ENCODE data around the gene CRYBG1. TPM values are rescaled to one million over a fixed set of nuclear protein-coding genes. Genes with fewer than 3 reads are reported as not detected.

The CRYBG1 gene
- total and polyA plus RNA-seq, 10 of the 15 experiments (the other 5 are each of a cell fraction or from before 2014, with no cell fraction given) = 6.5 to 57.0 (median 25.2) TPM

DNA sequence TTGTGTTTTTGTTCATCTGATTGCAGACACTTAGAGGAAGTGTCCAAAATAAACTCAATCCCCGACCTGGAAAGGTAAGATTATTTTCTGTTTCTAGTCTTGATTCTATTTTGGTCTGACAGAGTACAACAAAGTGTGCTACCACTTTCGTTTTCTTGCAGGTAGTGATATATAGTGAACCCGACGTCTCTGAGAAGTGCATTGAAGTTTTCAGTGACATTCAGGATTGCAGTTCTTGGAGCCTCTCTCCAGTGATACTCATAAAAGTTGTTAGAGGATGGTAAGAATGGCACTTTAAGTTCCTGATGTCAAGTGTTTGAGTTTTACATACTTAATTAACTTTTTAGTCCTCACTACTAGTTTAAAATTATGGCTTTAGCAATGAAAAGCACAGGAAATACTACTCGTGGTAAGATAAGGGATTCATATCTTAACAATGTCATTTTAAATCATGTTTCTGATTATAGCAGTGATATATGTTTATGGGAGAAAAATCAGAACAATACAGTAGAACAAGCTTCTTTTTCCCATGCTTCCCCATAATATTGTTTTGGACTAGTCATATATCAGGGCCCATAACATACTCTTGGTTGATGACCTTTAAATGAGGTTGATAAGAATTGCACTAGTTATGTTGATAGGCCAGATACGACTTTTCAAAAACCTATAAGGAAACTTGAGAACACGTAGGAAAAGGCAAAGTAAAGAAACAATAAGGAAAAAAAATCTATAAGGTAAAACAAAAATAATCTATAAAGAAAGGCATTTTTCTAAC lies 164.8 kb downstream of the CRYBG1 start (continued):
- TF ChIP-seq KLF5 (IDR thresholded peaks at IDR 0.05; ENCODE audit: partially characterized antibody) (no peak), FOXM1 (IDR thresholded peaks at IDR 0.05; ENCODE audit: low read depth, low read length) (no peak), YBX1 (IDR thresholded peaks at IDR 0.05) (no peak), ZNF24 (IDR thresholded peaks at IDR 0.05) (no peak), TBL1XR1 (IDR thresholded peaks at IDR 0.05; ENCODE audit: low read depth, low read length) (peak; percentile 80; the same call in 1 of the 2 replicates), MEF2A (IDR thresholded peaks at IDR 0.05; ENCODE audit: insufficient read depth, low read depth, low read length) (peak; percentile 96), POLR2AphosphoS5 (IDR thresholded peaks at IDR 0.05; ENCODE audit: low read length) (no peak), TCF12 (IDR thresholded peaks at IDR 0.05; ENCODE audit: low read depth, low read length) (no peak), ETV6 (conservative IDR thresholded peaks at IDR 0.05 in 1 of 2, IDR thresholded peaks at IDR 0.05 in 1 of 2; ENCODE audit: borderline replicate concordance in 1 of 2, low read depth in 1 of 2) (no peak), SUPT20H (IDR thresholded peaks at IDR 0.05; ENCODE audit: borderline replicate concordance, control insufficient read depth, low read depth, low read length) (no peak), SP1 (IDR thresholded peaks at IDR 0.05; ENCODE audit: low read depth, low read length) (no peak), PML (IDR thresholded peaks at IDR 0.05; ENCODE audit: low read length) (no peak), HCFC1 (IDR thresholded peaks at IDR 0.05; ENCODE audit: low read length) (no peak), CBFB (IDR thresholded peaks at IDR 0.05; ENCODE audit: low read depth) (no peak), EGR1 (IDR thresholded peaks at IDR 0.05; ENCODE audit: borderline replicate concordance in 1 of 2, low read depth in 2 of 2, low read length in 2 of 2) (no peak), SMAD1 (IDR thresholded peaks at IDR 0.05; ENCODE audit: low read depth, partially characterized antibody) (no peak), CBX3 (IDR thresholded peaks at IDR 0.05; ENCODE audit: borderline replicate concordance, low read depth) (no peak), ASH2L (IDR thresholded peaks at IDR 0.05; ENCODE audit: borderline replicate concordance, low read depth) (0 out of 2 replicates have a peak, but pooled peaks have one; percentile 51), ZNF384 (IDR thresholded peaks at IDR 0.05; ENCODE audit: borderline replicate concordance, low read depth, low read length) (no peak)
- TF ChIP-seq, protein P1, sequence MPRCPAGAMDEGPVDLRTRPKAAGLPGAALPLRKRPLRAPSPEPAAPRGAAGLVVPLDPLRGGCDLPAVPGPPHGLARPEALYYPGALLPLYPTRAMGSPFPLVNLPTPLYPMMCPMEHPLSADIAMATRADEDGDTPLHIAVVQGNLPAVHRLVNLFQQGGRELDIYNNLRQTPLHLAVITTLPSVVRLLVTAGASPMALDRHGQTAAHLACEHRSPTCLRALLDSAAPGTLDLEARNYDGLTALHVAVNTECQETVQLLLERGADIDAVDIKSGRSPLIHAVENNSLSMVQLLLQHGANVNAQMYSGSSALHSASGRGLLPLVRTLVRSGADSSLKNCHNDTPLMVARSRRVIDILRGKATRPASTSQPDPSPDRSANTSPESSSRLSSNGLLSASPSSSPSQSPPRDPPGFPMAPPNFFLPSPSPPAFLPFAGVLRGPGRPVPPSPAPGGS (IDR thresholded peaks at IDR 0.05; ENCODE audit: borderline replicate concordance, insufficient read depth, low read depth, low read length, poor library complexity, severe bottlenecking) = no peak
- TF ChIP-seq, protein P2, sequence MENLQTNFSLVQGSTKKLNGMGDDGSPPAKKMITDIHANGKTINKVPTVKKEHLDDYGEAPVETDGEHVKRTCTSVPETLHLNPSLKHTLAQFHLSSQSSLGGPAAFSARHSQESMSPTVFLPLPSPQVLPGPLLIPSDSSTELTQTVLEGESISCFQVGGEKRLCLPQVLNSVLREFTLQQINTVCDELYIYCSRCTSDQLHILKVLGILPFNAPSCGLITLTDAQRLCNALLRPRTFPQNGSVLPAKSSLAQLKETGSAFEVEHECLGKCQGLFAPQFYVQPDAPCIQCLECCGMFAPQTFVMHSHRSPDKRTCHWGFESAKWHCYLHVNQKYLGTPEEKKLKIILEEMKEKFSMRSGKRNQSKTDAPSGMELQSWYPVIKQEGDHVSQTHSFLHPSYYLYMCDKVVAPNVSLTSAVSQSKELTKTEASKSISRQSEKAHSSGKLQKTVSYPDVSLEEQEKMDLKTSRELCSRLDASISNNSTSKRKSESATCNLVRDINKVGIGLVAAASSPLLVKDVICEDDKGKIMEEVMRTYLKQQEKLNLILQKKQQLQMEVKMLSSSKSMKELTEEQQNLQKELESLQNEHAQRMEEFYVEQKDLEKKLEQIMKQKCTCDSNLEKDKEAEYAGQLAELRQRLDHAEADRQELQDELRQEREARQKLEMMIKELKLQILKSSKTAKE (IDR thresholded peaks at IDR 0.05; ENCODE audit: low read depth, poor library complexity, severe bottlenecking) = peak; percentile 77
- TF ChIP-seq, protein P3, sequence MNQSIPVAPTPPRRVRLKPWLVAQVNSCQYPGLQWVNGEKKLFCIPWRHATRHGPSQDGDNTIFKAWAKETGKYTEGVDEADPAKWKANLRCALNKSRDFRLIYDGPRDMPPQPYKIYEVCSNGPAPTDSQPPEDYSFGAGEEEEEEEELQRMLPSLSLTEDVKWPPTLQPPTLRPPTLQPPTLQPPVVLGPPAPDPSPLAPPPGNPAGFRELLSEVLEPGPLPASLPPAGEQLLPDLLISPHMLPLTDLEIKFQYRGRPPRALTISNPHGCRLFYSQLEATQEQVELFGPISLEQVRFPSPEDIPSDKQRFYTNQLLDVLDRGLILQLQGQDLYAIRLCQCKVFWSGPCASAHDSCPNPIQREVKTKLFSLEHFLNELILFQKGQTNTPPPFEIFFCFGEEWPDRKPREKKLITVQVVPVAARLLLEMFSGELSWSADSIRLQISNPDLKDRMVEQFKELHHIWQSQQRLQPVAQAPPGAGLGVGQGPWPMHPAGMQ (IDR thresholded peaks at IDR 0.05; ENCODE audit: borderline replicate concordance) = no peak
- TF ChIP-seq, protein P4, sequence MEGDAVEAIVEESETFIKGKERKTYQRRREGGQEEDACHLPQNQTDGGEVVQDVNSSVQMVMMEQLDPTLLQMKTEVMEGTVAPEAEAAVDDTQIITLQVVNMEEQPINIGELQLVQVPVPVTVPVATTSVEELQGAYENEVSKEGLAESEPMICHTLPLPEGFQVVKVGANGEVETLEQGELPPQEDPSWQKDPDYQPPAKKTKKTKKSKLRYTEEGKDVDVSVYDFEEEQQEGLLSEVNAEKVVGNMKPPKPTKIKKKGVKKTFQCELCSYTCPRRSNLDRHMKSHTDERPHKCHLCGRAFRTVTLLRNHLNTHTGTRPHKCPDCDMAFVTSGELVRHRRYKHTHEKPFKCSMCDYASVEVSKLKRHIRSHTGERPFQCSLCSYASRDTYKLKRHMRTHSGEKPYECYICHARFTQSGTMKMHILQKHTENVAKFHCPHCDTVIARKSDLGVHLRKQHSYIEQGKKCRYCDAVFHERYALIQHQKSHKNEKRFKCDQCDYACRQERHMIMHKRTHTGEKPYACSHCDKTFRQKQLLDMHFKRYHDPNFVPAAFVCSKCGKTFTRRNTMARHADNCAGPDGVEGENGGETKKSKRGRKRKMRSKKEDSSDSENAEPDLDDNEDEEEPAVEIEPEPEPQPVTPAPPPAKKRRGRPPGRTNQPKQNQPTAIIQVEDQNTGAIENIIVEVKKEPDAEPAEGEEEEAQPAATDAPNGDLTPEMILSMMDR (IDR thresholded peaks at IDR 0.05 in 2 of 3, conservative IDR thresholded peaks at IDR 0.05 in 1 of 3; ENCODE audit: control insufficient read depth in 2 of 3, extremely low read depth in 1 of 3, insufficient read depth in 1 of 3, low read depth in 3 of 3, low read length in 3 of 3) = no peak
